HCEC 1CT (cell line): Measurements from ENCODE around the gene SDK2.
"Not testable (repeated sequence)": the region's sequence is repeated elsewhere in the genome, so short reads cannot be mapped to it uniquely, and the experiment has no call there.

ENCODE experiments used
- DNase-seq: peaks from one replicate; pipeline ENCODE4 v3.0.0-alpha.2; 2017

Gene SDK2

GRCh38 chr17:73309727-73310596, 334.3 kb downstream of the SDK2 start:
- peak; percentile 43 for DNase-seq

- not testable (repeated sequence) for DNase-seq
These were observed 335.3 kb downstream of the SDK2 start for GRCh38 chr17:73308959-73309358.

GRCh38 chr17:73308017-73308823, 336.0 kb downstream of the SDK2 start:
- peak; percentile 80 for DNase-seq

GRCh38 chr17:73307130-73307529, 337.1 kb downstream of the SDK2 start:
- no peak for DNase-seq

GRCh38 chr17:73305845-73306836, 338.1 kb downstream of the SDK2 start:
- no peak for DNase-seq

GRCh38 chr17:73304971-73305812, 339.1 kb downstream of the SDK2 start:
- DNase-seq = peak; percentile 86

GRCh38 chr17:73304438-73304837, 339.8 kb downstream of the SDK2 start:
- no peak for DNase-seq

GRCh38 chr17:73302189-73302588, 342.1 kb downstream of the SDK2 start:
- no peak for DNase-seq

GRCh38 chr17:73301369-73301768, 342.9 kb downstream of the SDK2 start:
- no peak for DNase-seq

GRCh38 chr17:73300392-73300791, 343.9 kb downstream of the SDK2 start:
- no peak for DNase-seq

- DNase-seq = no peak
These were observed 346.0 kb downstream of the SDK2 start for GRCh38 chr17:73297934-73298861.

GRCh38 chr17:73293480-73293911, 350.7 kb downstream of the SDK2 start:
- peak; percentile 79 for DNase-seq

- no peak for DNase-seq
These were observed 351.2 kb downstream of the SDK2 start for GRCh38 chr17:73293031-73293430.

- DNase-seq = peak; percentile 83
These were observed 352.2 kb downstream of the SDK2 start for GRCh38 chr17:73292031-73292531.

GRCh38 chr17:73291260-73291801, 352.9 kb downstream of the SDK2 start:
- peak; percentile 91 for DNase-seq

- DNase-seq = no peak
These were observed 353.6 kb downstream of the SDK2 start for GRCh38 chr17:73290399-73291259.

- no peak for DNase-seq
These were observed 354.5 kb downstream of the SDK2 start for GRCh38 chr17:73289549-73290254.
